Parathyroid adenoma (tissue), 2 donors: Measurements from ENCODE around the gene GAS2L2.

Experiments used
- H2AFZ ChIP-seq: fragments of 300-600 bp; sonication (generic); one replicate; pipeline ENCODE4 v1.7.0; 2017; ENCODE audit warnings: antibody characterized with exemption, mild to moderate bottlenecking
- H3K27ac ChIP-seq: fragments of 300-600 bp; sonication (generic); one replicate; pipeline ENCODE4 v1.7.0; 2017
- H3K27me3 ChIP-seq: fragments of 300-600 bp; sonication (generic); one replicate; pipeline ENCODE4 v1.7.0; 2017; ENCODE audit warnings: low read length; ENCODE audit not compliant: control insufficient read depth, insufficient read depth
- H3K36me3 ChIP-seq: fragments of 300-600 bp; sonication (generic); one replicate; pipeline ENCODE4 v1.7.0; 2017; ENCODE audit warnings: low read length; ENCODE audit not compliant: control insufficient read depth, insufficient read depth
- H3K4me1 ChIP-seq: fragments of 300-600 bp; sonication (generic); one replicate; pipeline ENCODE4 v1.7.0; 2017; ENCODE audit warnings: control low read depth
- H3K4me2 ChIP-seq: fragments of 300-600 bp; sonication (generic); one replicate; pipeline ENCODE4 v1.7.0; 2017; ENCODE audit warnings: low read length
- H3K4me3 ChIP-seq: fragments of 300-600 bp; sonication (generic); one replicate; pipeline ENCODE4 v1.7.0; 2017; ENCODE audit warnings: low read depth, low read length
- H3K79me2 ChIP-seq: fragments of 300-600 bp; sonication (generic); one replicate; pipeline ENCODE4 v1.7.0; 2017; ENCODE audit warnings: control low read depth
- H3K9ac ChIP-seq: fragments of 300-600 bp; sonication (generic); one replicate; pipeline ENCODE4 v1.7.0; 2017; ENCODE audit warnings: mild to moderate bottlenecking
- H3K9me3 ChIP-seq: fragments of 300-600 bp; sonication (generic); one replicate; pipeline ENCODE4 v1.7.0; 2017; ENCODE audit warnings: low read length; ENCODE audit not compliant: control insufficient read depth
- CTCF ChIP-seq: fragments of 300-600 bp; sonication (generic); IDR thresholded peaks from one replicate; pipeline ENCODE4 v1.7.0; 2017; ENCODE audit warnings: antibody characterized with exemption, mild to moderate bottlenecking
- donor health status: primary hyperparathyroidism.

GAS2L2 gene

DNA sequence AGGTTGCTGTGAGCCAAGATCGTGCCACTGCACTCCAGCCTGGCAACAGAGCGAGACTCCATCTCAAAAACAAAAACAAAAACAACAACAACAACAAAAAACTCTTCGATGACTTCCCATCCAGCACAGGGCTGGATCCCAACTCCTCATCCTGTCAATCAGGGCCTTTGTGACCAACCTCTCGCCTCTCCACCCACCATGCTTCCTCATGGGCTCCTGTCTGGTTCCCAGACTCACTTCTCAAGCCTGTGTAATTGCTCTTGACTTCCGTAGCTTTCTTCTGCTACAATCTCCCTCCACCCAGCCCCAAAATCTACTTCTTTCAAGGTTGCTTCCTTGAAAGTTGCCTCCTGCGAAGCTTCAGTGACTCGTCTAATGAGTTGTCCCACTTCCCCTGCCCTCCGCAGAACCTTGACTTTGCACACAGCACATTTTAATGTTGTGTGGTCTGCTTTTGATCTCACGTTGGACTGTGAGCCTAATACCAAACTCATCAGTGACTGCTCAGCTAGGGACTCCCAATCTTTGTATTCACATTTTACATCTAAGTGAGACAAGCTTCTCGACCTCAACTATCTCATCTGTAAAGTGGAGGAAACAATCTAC lies 22.5 kb downstream of the GAS2L2 start:
- H3K4me2 ChIP-seq = no peak overlapping the region
- no peaks in the 10 kb centered on the region for H3K9me3 ChIP-seq
- H3K9ac ChIP-seq = no peak overlapping the region
- H3K79me2 ChIP-seq = no peaks in the 10 kb centered on the region
- no peak for TF ChIP-seq CTCF
- no peaks in the 10 kb centered on the region for H3K36me3 ChIP-seq
- no peaks in the 10 kb centered on the region for H3K27me3 ChIP-seq
- no peak overlapping the region for H2AFZ ChIP-seq
- peaks cover 43% of the 10 kb centered on the region for H3K4me1 ChIP-seq
- H3K27ac ChIP-seq = no peak overlapping the region
- no peak overlapping the region for H3K4me3 ChIP-seq

GRCh38 chr17:35729405-35729833 lies 23.6 kb downstream of the GAS2L2 start:
- H3K27ac ChIP-seq = no peak overlapping the region
- H3K9ac ChIP-seq = no peak overlapping the region
- no peaks in the 10 kb centered on the region for H3K36me3 ChIP-seq
- no peaks in the 10 kb centered on the region for H3K9me3 ChIP-seq
- no peak for TF ChIP-seq CTCF
- peaks cover 43% of the 10 kb centered on the region for H3K4me1 ChIP-seq
- H3K4me3 ChIP-seq = no peak overlapping the region
- H3K4me2 ChIP-seq = no peak overlapping the region
- H3K27me3 ChIP-seq = no peaks in the 10 kb centered on the region
- H3K79me2 ChIP-seq = no peaks in the 10 kb centered on the region
- no peak overlapping the region for H2AFZ ChIP-seq

DNA sequence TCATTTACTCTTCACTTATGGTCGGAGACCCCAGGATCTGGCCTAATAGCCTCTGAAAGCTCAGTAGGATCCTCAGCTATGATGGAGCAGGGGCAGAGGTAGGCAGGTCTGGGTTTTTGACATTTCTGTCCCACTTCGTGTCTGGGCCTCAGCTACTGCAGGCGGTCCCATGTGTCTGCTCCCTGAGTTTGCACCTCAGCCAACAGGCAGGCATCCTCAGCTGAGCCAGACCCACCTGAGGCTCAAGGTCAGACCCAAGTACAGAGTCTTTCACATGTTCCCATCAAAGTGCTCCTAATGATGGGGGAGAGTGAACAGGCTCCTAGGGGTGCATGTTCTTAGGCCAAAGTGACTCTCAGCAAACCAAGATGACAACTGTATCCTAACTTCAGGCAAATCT lies 24.5 kb downstream of the GAS2L2 start:
- H3K36me3 ChIP-seq = no peaks in the 10 kb centered on the region
- no peak for TF ChIP-seq CTCF

DNA sequence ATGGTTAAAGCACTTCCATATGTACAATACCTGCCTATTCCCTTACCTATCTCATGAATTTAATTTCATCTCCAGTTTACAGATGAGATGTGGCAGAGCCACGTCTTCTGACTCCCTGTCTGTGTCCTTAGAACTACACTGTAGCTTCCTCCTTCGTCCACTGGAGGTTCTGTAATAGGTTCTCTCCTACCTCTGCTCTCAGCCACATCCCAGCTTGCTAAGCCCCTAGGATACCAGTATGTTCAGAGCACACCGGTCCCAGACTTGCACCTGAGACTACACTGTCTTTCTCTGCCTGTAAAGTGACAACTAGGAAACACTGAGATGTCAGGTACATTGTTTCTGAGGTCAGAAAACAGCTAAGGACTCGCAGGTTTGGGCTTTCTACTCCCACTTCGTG lies 25.4 kb downstream of the GAS2L2 start:
- no peak overlapping the region for H3K9ac ChIP-seq
- no peak overlapping the region for H3K4me3 ChIP-seq
- peak overlapping the region; percentile 10 for H3K27ac ChIP-seq
- H3K79me2 ChIP-seq = no peaks in the 10 kb centered on the region
- H3K9me3 ChIP-seq = no peaks in the 10 kb centered on the region
- no peak for TF ChIP-seq CTCF
- H2AFZ ChIP-seq = no peak overlapping the region
- no peaks in the 10 kb centered on the region for H3K27me3 ChIP-seq
- H3K4me1 ChIP-seq = peaks cover 42% of the 10 kb centered on the region
- H3K36me3 ChIP-seq = no peaks in the 10 kb centered on the region
- H3K4me2 ChIP-seq = no peak overlapping the region

More for the DNA sequence above, 24.5 kb downstream of the GAS2L2 start:
- no peak overlapping the region for H3K9ac ChIP-seq
- H2AFZ ChIP-seq = no peak overlapping the region
- peaks cover 43% of the 10 kb centered on the region for H3K4me1 ChIP-seq
- no peaks in the 10 kb centered on the region for H3K79me2 ChIP-seq
- no peak overlapping the region for H3K4me2 ChIP-seq
- H3K27me3 ChIP-seq = no peaks in the 10 kb centered on the region
- no peaks in the 10 kb centered on the region for H3K9me3 ChIP-seq
- no peak overlapping the region for H3K4me3 ChIP-seq
- H3K27ac ChIP-seq = no peak overlapping the region

- peaks cover 39% of the 10 kb centered on the region for H3K4me1 ChIP-seq
- H3K9ac ChIP-seq = no peak overlapping the region
- H2AFZ ChIP-seq = no peak overlapping the region
- no peaks in the 10 kb centered on the region for H3K27me3 ChIP-seq
- H3K9me3 ChIP-seq = no peaks in the 10 kb centered on the region
- H3K27ac ChIP-seq = peak overlapping the region; percentile 10
- no peaks in the 10 kb centered on the region for H3K36me3 ChIP-seq
- H3K79me2 ChIP-seq = no peaks in the 10 kb centered on the region
- H3K4me3 ChIP-seq = no peak overlapping the region
- no peak for TF ChIP-seq CTCF
- H3K4me2 ChIP-seq = no peak overlapping the region
Observed at GRCh38 chr17:35726953-35727460, 26.0 kb downstream of the GAS2L2 start.
